ENCODE measurements around the gene CFAP54. TPM values are rescaled to one million over a fixed set of nuclear protein-coding genes. Genes with fewer than 3 reads are reported as not detected.

Gene CFAP54
- total RNA-seq, 1 donor from 2014 or later: 0.64 TPM

GRCh38 chr12:96907671-96908422, 418.5 kb downstream of the CFAP54 start:
- CTCF ChIA-PET: no interaction called here
- POLR2A ChIA-PET: no interaction called here
- peaks cover 43% of the 10 kb centered on the region for H3K4me1 Mint-ChIP-seq
- no peak for TF ChIP-seq CTCF (IDR thresholded peaks at IDR 0.05)
- H3K4me3 Mint-ChIP-seq: peak overlapping the region; percentile 95
- ATAC-seq (ENCODE audit: low read depth) (peak; percentile 22), DNase-seq (no peak)
- H3K27me3 Mint-ChIP-seq: peaks cover 2% of the 10 kb centered on the region
- peaks cover 11% of the 10 kb centered on the region for H3K36me3 Mint-ChIP-seq (ENCODE audit: low read depth)
- intact Hi-C loops (cut with micrococcal nuclease): loop anchor here (2.0 to 10.0 kb wide), 8 partner anchors 326 to 1836 kb away; partner anchors contain the start of genes APAF1, FGD6, IKBIP and LTA4H
- H3K27ac Mint-ChIP-seq: peak overlapping the region; percentile 89
- H3K9me3 Mint-ChIP-seq: no peaks in the 10 kb centered on the region

- POLR2A ChIA-PET: interaction anchor here (0.7 kb wide), 1 partner anchor 1214 kb away, joined by 5 read pairs; no protein-coding TSS in a partner anchor
- peaks cover 2% of the 10 kb centered on the region for H3K27me3 Mint-ChIP-seq
- CTCF ChIA-PET: no interaction called here
- TF ChIP-seq CTCF (IDR thresholded peaks at IDR 0.05): no peak
- peaks cover 43% of the 10 kb centered on the region for H3K4me1 Mint-ChIP-seq
- ATAC-seq (ENCODE audit: low read depth): no peak
- intact Hi-C loops (cut with micrococcal nuclease): loop anchor here (5.0 to 10.0 kb wide), 4 partner anchors 326 to 1836 kb away; partner anchors contain the start of genes FGD6, LTA4H, NR2C1 and VEZT
- DNase-seq: no peak
- H3K4me3 Mint-ChIP-seq: peak overlapping the region; percentile 95
- peaks cover 15% of the 10 kb centered on the region for H3K36me3 Mint-ChIP-seq (ENCODE audit: low read depth)
- peak overlapping the region; percentile 89 for H3K27ac Mint-ChIP-seq
- no peaks in the 10 kb centered on the region for H3K9me3 Mint-ChIP-seq
Measured at GRCh38 chr12:96908423-96908675, 419.0 kb downstream of the CFAP54 start.

GRCh38 chr12:96912261-96912660, 422.9 kb downstream of the CFAP54 start:
- CTCF ChIA-PET: no interaction called here
- Mint-ChIP-seq H3K4me3 (no peak overlapping the region), H3K9me3 (no peaks in the 10 kb centered on the region), H3K4me1 (peaks cover 38% of the 10 kb centered on the region), H3K36me3 (ENCODE audit: low read depth) (peaks cover 15% of the 10 kb centered on the region), H3K27ac (no peak overlapping the region), H3K27me3 (no peaks in the 10 kb centered on the region)
- no peak for DNase-seq
- TF ChIP-seq CTCF (IDR thresholded peaks at IDR 0.05): no peak
- POLR2A ChIA-PET: no interaction called here
- intact Hi-C loops (cut with micrococcal nuclease): no loop called here
- ATAC-seq (ENCODE audit: low read depth): no peak

- DNase-seq (no peak), ATAC-seq (ENCODE audit: low read depth) (no peak)
- Mint-ChIP-seq H3K27me3 (no peaks in the 10 kb centered on the region), H3K36me3 (ENCODE audit: low read depth) (peaks cover 11% of the 10 kb centered on the region), H3K4me1 (peaks cover 33% of the 10 kb centered on the region), H3K27ac (no peak overlapping the region), H3K9me3 (no peaks in the 10 kb centered on the region), H3K4me3 (no peak overlapping the region)
- intact Hi-C loops (cut with micrococcal nuclease): no loop called here
- ChIA-PET CTCF (no interaction called here), POLR2A (no interaction called here)
- no peak for TF ChIP-seq CTCF (IDR thresholded peaks at IDR 0.05)
Measured at GRCh38 chr12:96912943-96913342, 423.6 kb downstream of the CFAP54 start.

GRCh38 chr12:96919510-96920210, 430.3 kb downstream of the CFAP54 start:
- POLR2A ChIA-PET: no interaction called here

More at GRCh38 chr12:96919510-96920210, 430.3 kb downstream of the CFAP54 start:
- ATAC-seq (ENCODE audit: low read depth): no peak
- Mint-ChIP-seq H3K4me1 (peaks cover 5% of the 10 kb centered on the region), H3K36me3 (ENCODE audit: low read depth) (peaks cover 42% of the 10 kb centered on the region), H3K27ac (no peak overlapping the region), H3K9me3 (peaks cover 6% of the 10 kb centered on the region), H3K4me3 (no peak overlapping the region), H3K27me3 (no peaks in the 10 kb centered on the region)
- DNase-seq: no peak
- CTCF ChIA-PET: no interaction called here
- TF ChIP-seq CTCF (IDR thresholded peaks at IDR 0.05): no peak
- intact Hi-C loops (cut with micrococcal nuclease): no loop called here

Measured in activated B cell treated with CpG ODN at 0.5 μM for 24 hours (primary cell).